Prostate gland (tissue), 2 donors: Measurements from ENCODE around the gene BRSK2.

Source experiments
- CTCF ChIP-seq, 4 experiments: fragments of 200-600 bp in 2 of 4; fragments of 450-650 bp in 2 of 4; sonication (generic) in 2 of 4; IDR thresholded peaks; 1 replicate in 3 of 4; 2 replicates in 1 of 4; pipeline ENCODE4 v1.5.1; 2016 to 2019; ENCODE audit warnings: antibody characterized with exemption in 4 of 4, mild to moderate bottlenecking in 2 of 4, moderate library complexity in 2 of 4
- POLR2A ChIP-seq: fragments of 450-650 bp; IDR thresholded peaks from one replicate; pipeline ENCODE4 v1.6.1; 2016; ENCODE audit warnings: antibody characterized with exemption, mild to moderate bottlenecking

DNA sequence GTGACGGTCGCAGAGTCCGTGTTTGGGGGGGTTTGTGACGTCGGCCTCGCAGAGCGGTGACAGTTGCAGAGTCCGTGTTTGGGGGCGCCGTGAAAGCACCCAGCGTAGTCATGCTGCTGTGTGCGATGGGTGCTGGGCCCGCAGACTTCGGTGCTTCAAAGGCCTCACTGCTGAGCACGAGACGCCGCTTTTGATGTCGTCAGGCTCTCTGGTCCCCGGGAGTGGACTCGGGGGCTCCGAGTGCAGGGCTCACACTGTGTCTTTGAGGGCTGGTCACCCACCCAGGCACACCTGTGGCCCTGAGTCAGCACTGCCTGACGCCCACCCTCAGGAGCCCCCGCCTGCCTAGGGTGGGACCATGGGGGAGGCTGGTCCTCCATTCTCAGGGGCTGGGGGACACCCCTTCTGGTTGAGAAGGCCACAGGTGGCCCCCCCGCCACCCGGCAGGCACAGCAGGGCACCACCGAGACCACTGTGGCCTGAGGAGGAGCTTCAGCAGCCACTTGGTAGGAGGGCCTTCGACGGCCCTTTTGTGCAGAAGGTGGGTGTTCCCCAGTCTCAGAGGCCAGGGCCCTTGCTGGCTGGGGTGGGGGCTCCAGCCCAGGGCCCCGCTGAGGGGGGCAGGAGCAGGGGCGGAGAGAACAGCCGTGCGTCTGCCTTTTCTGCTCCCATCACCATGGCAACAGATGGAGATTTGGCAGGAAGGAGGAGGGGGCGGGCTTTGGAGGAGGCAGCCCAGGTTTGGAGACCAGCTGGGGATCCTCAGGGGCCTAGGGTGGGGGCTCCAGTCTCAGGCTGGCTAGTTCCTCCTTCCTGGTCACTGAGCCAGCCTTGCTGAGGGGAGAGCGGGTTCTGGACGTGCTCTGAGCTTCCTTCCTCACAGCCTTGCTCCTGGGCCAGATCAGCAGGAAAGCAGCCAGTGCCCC, 20.9 kb downstream of the BRSK2 start:
- TF ChIP-seq CTCF (IDR thresholded peaks at IDR 0.05): no peak
- TF ChIP-seq POLR2A: no peak
